OCI-LY7 (cell line): ENCODE data around the gene HHLA2. TPM values are rescaled to one million over a fixed set of nuclear protein-coding genes. Genes with fewer than 3 reads are reported as not detected.

Experiments used
- BruUV-seq: library from RNA; stranded (reverse); fragments of 400-500 nt; replicated peaks from 2 replicates; lab custom pipeline; 2021; lab: Mats Ljungman, UMichigan
- CTCF ChIA-PET: fragments of 300-600 bp; sonication (Branson Sonifier 250); formaldehyde crosslinking; loops from one replicate; lab custom pipeline; 2022; ENCODE audit warnings: antibody characterized with exemption; ENCODE audit not compliant: unreplicated experiment; lab: Charles Lee
- POLR2A ChIA-PET: fragments of 300-600 bp; sonication (Branson Sonifier 250); formaldehyde crosslinking; loops from one replicate; lab custom pipeline; 2022; ENCODE audit warnings: antibody characterized with exemption; lab: Charles Lee
- DNase-seq: peaks from one replicate; pipeline ENCODE4 v3.0.0-alpha.2; 2015; ENCODE audit warnings: low spot score
- H2AFZ ChIP-seq: fragments of 200-600 bp; sonication (generic), shearing (Covaris generic); 2 replicates; pipeline ENCODE4 v1.6.1; 2014; ENCODE audit warnings: mild to moderate bottlenecking, antibody characterized with exemption, low read length, moderate library complexity
- H3K27ac ChIP-seq: fragments of 200-600 bp; sonication (generic); 2 replicates; pipeline ENCODE4 v1.5.1; 2014; ENCODE audit warnings: mixed run types, low read depth, mild to moderate bottlenecking, moderate library complexity, low read length, inconsistent platforms; ENCODE audit not compliant: poor library complexity, severe bottlenecking
- H3K36me3 ChIP-seq: fragments of 200-600 bp; sonication (generic); 2 replicates; pipeline ENCODE4 v1.6.1; 2014; ENCODE audit warnings: mild to moderate bottlenecking, antibody characterized with exemption, low read length, moderate library complexity, mixed read lengths; ENCODE audit not compliant: insufficient read depth
- H3K4me1 ChIP-seq: fragments of 200-600 bp; sonication (generic); 2 replicates; pipeline ENCODE4 v1.5.1; 2014; ENCODE audit warnings: mild to moderate bottlenecking, low read length; ENCODE audit not compliant: insufficient read depth, poor library complexity, severe bottlenecking
- H3K4me2 ChIP-seq: fragments of 200-600 bp; sonication (generic); 2 replicates; pipeline ENCODE4 v1.6.1; 2014; ENCODE audit warnings: mild to moderate bottlenecking, low read length
- H3K4me3 ChIP-seq: fragments of 200-600 bp; sonication (generic); 2 replicates; pipeline ENCODE4 v1.5.1; 2014; ENCODE audit warnings: mild to moderate bottlenecking, low read depth, low read length; ENCODE audit not compliant: poor library complexity, severe bottlenecking
- H3K79me2 ChIP-seq: fragments of 200-600 bp; sonication (generic); 2 replicates; pipeline ENCODE4 v1.6.1; 2016; ENCODE audit warnings: low read depth, mild to moderate bottlenecking, low read length, moderate library complexity, mixed read lengths; ENCODE audit not compliant: insufficient read depth
- H3K9me2 ChIP-seq: fragments of 200-600 bp; sonication (generic); 2 replicates; pipeline ENCODE4 v1.6.1; 2016; ENCODE audit warnings: mild to moderate bottlenecking, low read length, mixed read lengths; ENCODE audit not compliant: insufficient read depth
- H3K9me3 ChIP-seq: fragments of 200-600 bp; sonication (generic); 2 replicates; pipeline ENCODE4 v1.6.1; 2014; ENCODE audit warnings: mild to moderate bottlenecking, mixed run types, low read length, mixed read lengths
- H4K20me1 ChIP-seq: fragments of 200-600 bp; sonication (generic); 2 replicates; pipeline ENCODE4 v1.6.1; 2014; ENCODE audit warnings: mild to moderate bottlenecking, antibody characterized with exemption, low read length, moderate library complexity, mixed read lengths; ENCODE audit not compliant: insufficient read depth
- EZH2phosphoT487 ChIP-seq: fragments of 200-600 bp; sonication (generic); IDR thresholded peaks from 2 replicates; pipeline ENCODE4 v1.6.1; 2018; ENCODE audit warnings: low read depth, borderline replicate concordance, mild to moderate bottlenecking, mixed run types, antibody characterized with exemption, low read length, moderate library complexity, mixed read lengths
- intact Hi-C: fragments of 100-400 bp; cut with micrococcal nuclease; formaldehyde crosslinking; loops from one replicate; pipeline ENCODE4 v1.10.0; 2022; ENCODE audit not compliant: unreplicated experiment
- total RNA-seq, 2 experiments: library from RNA; depleted of rRNA in 1 of 2; stranded (reverse); fragments of >200 nt in 1 of 2; shearing (Covaris generic) in 1 of 2; gene quantifications; 2 replicates each; pipeline ENCODE4 v1.2.3, GENCODE V29; 2014 to 2022
- TF ChIP-seq, protein P1 (sequence below): fragments of 200-600 bp; sonication (generic); conservative IDR thresholded peaks from 2 replicates; pipeline ENCODE4 v1.5.1; 2014; ENCODE audit warnings: mild to moderate bottlenecking, antibody characterized with exemption, low read length, moderate library complexity, mixed read lengths

HHLA2 gene
- total RNA-seq, 2 experiments from 2014 or later, result not detected

DNA sequence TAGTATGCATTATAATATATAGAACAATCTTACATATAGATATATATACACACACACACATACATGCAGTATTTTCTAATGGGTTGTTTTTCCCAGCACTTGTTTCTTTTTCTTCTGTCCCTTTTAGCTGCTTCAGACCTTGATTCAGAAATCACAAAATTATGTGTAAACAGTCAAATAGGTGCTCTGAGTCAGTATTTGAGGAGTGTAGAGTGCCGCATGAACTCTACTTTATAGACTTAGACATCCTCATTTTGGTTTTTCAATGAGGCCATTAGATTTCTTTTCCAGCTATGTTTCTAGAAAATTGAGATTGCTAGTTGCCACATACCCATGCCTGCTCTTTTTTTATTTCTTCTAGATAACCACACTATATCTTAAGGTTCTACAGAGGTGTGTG lies 58.2 kb downstream of the HHLA2 start:
- intact Hi-C loops, result no loop called here
- ChIA-PET CTCF (interaction anchor here (0.9 kb wide), 1 partner anchor 428 kb away, joined by 3 read pairs; no protein-coding TSS in a partner anchor), POLR2A (interaction anchor here (0.6 to 1.1 kb wide), 2 partner anchors 51 to 68 kb away, joined by 3 read pairs; no protein-coding TSS in a partner anchor)
- H3K79me2 ChIP-seq, result no peaks in the 10 kb centered on the region
- no peak overlapping the region for H3K4me2 ChIP-seq
- no peaks in the 10 kb centered on the region for H3K9me3 ChIP-seq
- H3K4me1 ChIP-seq, result no peaks in the 10 kb centered on the region
- no peak overlapping the region for H2AFZ ChIP-seq
- no peak overlapping the region for H3K27ac ChIP-seq
- no peak overlapping the region for H3K4me3 ChIP-seq
- no peaks in the 10 kb centered on the region for H4K20me1 ChIP-seq
- TF ChIP-seq, protein P1, sequence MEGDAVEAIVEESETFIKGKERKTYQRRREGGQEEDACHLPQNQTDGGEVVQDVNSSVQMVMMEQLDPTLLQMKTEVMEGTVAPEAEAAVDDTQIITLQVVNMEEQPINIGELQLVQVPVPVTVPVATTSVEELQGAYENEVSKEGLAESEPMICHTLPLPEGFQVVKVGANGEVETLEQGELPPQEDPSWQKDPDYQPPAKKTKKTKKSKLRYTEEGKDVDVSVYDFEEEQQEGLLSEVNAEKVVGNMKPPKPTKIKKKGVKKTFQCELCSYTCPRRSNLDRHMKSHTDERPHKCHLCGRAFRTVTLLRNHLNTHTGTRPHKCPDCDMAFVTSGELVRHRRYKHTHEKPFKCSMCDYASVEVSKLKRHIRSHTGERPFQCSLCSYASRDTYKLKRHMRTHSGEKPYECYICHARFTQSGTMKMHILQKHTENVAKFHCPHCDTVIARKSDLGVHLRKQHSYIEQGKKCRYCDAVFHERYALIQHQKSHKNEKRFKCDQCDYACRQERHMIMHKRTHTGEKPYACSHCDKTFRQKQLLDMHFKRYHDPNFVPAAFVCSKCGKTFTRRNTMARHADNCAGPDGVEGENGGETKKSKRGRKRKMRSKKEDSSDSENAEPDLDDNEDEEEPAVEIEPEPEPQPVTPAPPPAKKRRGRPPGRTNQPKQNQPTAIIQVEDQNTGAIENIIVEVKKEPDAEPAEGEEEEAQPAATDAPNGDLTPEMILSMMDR, result no peak
- TF ChIP-seq EZH2phosphoT487, result no peak
- no TSS peak for BruUV-seq
- DNase-seq, result no peak
- H3K9me2 ChIP-seq, result no peaks in the 10 kb centered on the region
- no peaks in the 10 kb centered on the region for H3K36me3 ChIP-seq

DNA sequence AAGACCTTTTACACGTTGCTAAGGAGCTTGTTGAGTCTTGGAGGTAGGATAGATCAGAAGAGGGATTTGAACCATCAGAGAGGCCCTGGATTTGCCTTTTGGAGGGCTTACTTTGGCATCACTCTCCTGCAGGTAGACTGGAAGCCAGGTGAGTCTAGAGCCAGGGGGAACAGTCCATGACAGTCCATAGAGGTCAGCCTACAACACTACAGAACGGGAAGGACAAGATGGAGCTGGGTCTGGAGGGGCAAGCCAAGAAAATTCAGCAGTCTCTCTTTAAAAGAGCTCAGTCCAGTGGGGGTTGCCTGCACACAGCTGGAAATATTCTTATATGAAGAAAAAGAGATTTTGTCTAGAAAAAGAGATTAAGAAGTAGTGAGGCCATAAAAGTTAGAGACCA lies 60.7 kb downstream of the HHLA2 start:
- BruUV-seq, result no TSS peak
- Histone ChIP-seq H3K4me1 (no peaks in the 10 kb centered on the region), H4K20me1 (no peaks in the 10 kb centered on the region), H3K9me2 (no peaks in the 10 kb centered on the region), H3K4me3 (no peak overlapping the region), H3K36me3 (no peaks in the 10 kb centered on the region), H3K27ac (no peak overlapping the region), H3K79me2 (no peaks in the 10 kb centered on the region), H3K4me2 (no peak overlapping the region), H3K9me3 (no peaks in the 10 kb centered on the region), H2AFZ (no peak overlapping the region)
- CTCF ChIA-PET, result no interaction called here
- TF ChIP-seq EZH2phosphoT487, result no peak
- TF ChIP-seq, protein P1, result no peak
- intact Hi-C loops, result no loop called here
- no peak for DNase-seq
- POLR2A ChIA-PET, result no interaction called here

DNA sequence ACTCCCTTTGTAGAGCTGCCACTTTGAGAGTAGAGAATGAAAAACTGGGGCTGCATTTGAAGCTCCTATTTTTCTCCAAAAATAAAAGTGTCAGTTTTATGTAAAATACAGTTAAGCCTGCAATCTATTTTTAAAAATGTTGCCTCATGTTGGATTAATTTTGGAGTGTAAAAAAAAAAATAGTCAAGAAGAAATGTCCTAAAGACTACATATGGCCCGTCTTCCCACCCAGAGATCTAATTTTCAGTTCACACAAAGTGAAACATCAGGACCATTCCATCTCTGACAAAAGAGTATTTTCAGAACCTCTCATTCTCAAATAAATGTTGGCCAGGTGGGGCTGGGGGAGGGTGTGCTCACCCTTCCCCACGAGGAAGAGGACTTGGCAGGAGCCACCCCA lies 62.7 kb downstream of the HHLA2 start:
- no peak overlapping the region for H3K27ac ChIP-seq
- CTCF ChIA-PET, result no interaction called here
- H2AFZ ChIP-seq, result no peak overlapping the region
- TF ChIP-seq, protein P1, result no peak
- no peak for TF ChIP-seq EZH2phosphoT487
- H3K4me2 ChIP-seq, result no peak overlapping the region
- no peaks in the 10 kb centered on the region for H4K20me1 ChIP-seq
- H3K9me3 ChIP-seq, result no peaks in the 10 kb centered on the region
- no peaks in the 10 kb centered on the region for H3K79me2 ChIP-seq
- no peaks in the 10 kb centered on the region for H3K4me1 ChIP-seq
- POLR2A ChIA-PET, result no interaction called here
- BruUV-seq, result no TSS peak
- intact Hi-C loops, result no loop called here
- no peaks in the 10 kb centered on the region for H3K36me3 ChIP-seq
- no peaks in the 10 kb centered on the region for H3K9me2 ChIP-seq
- H3K4me3 ChIP-seq, result no peak overlapping the region
- DNase-seq, result no peak
